ENCODE data around the gene DUXA.

Gene DUXA

GRCh38 chr19:57192993-57193392 lies 25.7 kb upstream of the DUXA start:
- Histone ChIP-seq H3K4me2 (ENCODE audit: low read length) (peak overlapping the region; percentile 41), H3K4me3 (ENCODE audit: low read depth, low read length) (peak overlapping the region; percentile 92), H3K79me2 (peaks cover 60% of the 10 kb centered on the region), H3K27ac (no peak overlapping the region), H3K36me3 (ENCODE audit: control insufficient read depth, insufficient read depth, low read length) (no peaks in the 10 kb centered on the region), H3K27me3 (ENCODE audit: control insufficient read depth, insufficient read depth, low read length) (no peaks in the 10 kb centered on the region), H2AFZ (no peak overlapping the region), H3K9me3 (ENCODE audit: control insufficient read depth, low read length) (no peaks in the 10 kb centered on the region), H3K4me1 (peaks cover 11% of the 10 kb centered on the region), H3K9ac (no peak overlapping the region)
- TF ChIP-seq CTCF (IDR thresholded peaks at IDR 0.05) = no peak

GRCh38 chr19:57192077-57192420 lies 24.8 kb upstream of the DUXA start:
- Histone ChIP-seq H3K4me3 (ENCODE audit: low read depth, low read length) (peak overlapping the region; percentile 92), H3K27ac (peak overlapping the region; percentile 87), H3K9me3 (ENCODE audit: control insufficient read depth, low read length) (no peaks in the 10 kb centered on the region), H3K79me2 (peaks cover 51% of the 10 kb centered on the region), H2AFZ (peak overlapping the region; percentile 100), H3K27me3 (ENCODE audit: control insufficient read depth, insufficient read depth, low read length) (no peaks in the 10 kb centered on the region), H3K36me3 (ENCODE audit: control insufficient read depth, insufficient read depth, low read length) (no peaks in the 10 kb centered on the region), H3K4me2 (ENCODE audit: low read length) (peak overlapping the region; percentile 98), H3K4me1 (peaks cover 11% of the 10 kb centered on the region), H3K9ac (peak overlapping the region; percentile 98)
- no peak for TF ChIP-seq CTCF (IDR thresholded peaks at IDR 0.05)

- no peaks in the 10 kb centered on the region for H3K36me3 ChIP-seq (ENCODE audit: control insufficient read depth, insufficient read depth, low read length)
- TF ChIP-seq CTCF (IDR thresholded peaks at IDR 0.05) = no peak
- H3K4me1 ChIP-seq = peaks cover 11% of the 10 kb centered on the region
- H3K4me2 ChIP-seq (ENCODE audit: low read length) = peak within 1 kb of the TSS; percentile 98
- peak within 1 kb of the TSS; percentile 87 for H3K27ac ChIP-seq
- H2AFZ ChIP-seq = peak within 1 kb of the TSS; percentile 100
- peaks cover 48% of the 10 kb centered on the region for H3K79me2 ChIP-seq
- peak within 1 kb of the TSS; percentile 98 for H3K9ac ChIP-seq
- no peaks in the 10 kb centered on the region for H3K9me3 ChIP-seq (ENCODE audit: control insufficient read depth, low read length)
- no peaks in the 10 kb centered on the region for H3K27me3 ChIP-seq (ENCODE audit: control insufficient read depth, insufficient read depth, low read length)
- peak within 1 kb of the TSS; percentile 92 for H3K4me3 ChIP-seq (ENCODE audit: low read depth, low read length)
Observed at GRCh38 chr19:57191141-57192076, 24.1 kb upstream of the DUXA start, which contains the start of gene ZNF264. TSS of gene ZNF264 (plus strand) at chr19:57191500. CDS start at chr19:57191914, 414 bp downstream.

GRCh38 chr19:57190301-57190700 lies 23.0 kb upstream of the DUXA start:
- no peak overlapping the region for H3K27ac ChIP-seq
- H2AFZ ChIP-seq = peak overlapping the region; percentile 100
- H3K36me3 ChIP-seq (ENCODE audit: control insufficient read depth, insufficient read depth, low read length) = no peaks in the 10 kb centered on the region
- H3K9ac ChIP-seq = no peak overlapping the region
- H3K79me2 ChIP-seq = peaks cover 38% of the 10 kb centered on the region
- TF ChIP-seq CTCF (IDR thresholded peaks at IDR 0.05) = no peak
- no peak overlapping the region for H3K4me2 ChIP-seq (ENCODE audit: low read length)
- no peaks in the 10 kb centered on the region for H3K9me3 ChIP-seq (ENCODE audit: control insufficient read depth, low read length)
- H3K4me1 ChIP-seq = peaks cover 11% of the 10 kb centered on the region
- no peak overlapping the region for H3K4me3 ChIP-seq (ENCODE audit: low read depth, low read length)
- no peaks in the 10 kb centered on the region for H3K27me3 ChIP-seq (ENCODE audit: control insufficient read depth, insufficient read depth, low read length)
